Neutrophil (primary cell): Measurements from ENCODE around the gene THOC1.

Source experiments
- H3K27ac ChIP-seq: fragments of 200-600 bp; sonication (generic); 2 replicates; pipeline ENCODE4 v1.5.1; 2016; ENCODE audit warnings: mild to moderate bottlenecking, moderate library complexity
- H3K27me3 ChIP-seq: fragments of 200-600 bp; sonication (generic); 2 replicates; pipeline ENCODE4 v1.6.0; 2016; ENCODE audit warnings: mild to moderate bottlenecking
- H3K36me3 ChIP-seq: fragments of 200-600 bp; sonication (generic); 2 replicates; pipeline ENCODE4 v1.5.1; 2017
- H3K4me1 ChIP-seq, 2 experiments: fragments of 200-600 bp in 1 of 2; sonication (generic) in 1 of 2; 1 replicate in 1 of 2; 2 replicates in 1 of 2; pipeline versions ENCODE4 v1.5.1 to v1.6.1; 2013 to 2016; ENCODE audit warnings: low read depth in 1 of 2, low read length in 1 of 2, mild to moderate bottlenecking in 1 of 2, moderate library complexity in 1 of 2; ENCODE audit not compliant: control insufficient read depth in 1 of 2, insufficient read depth in 1 of 2
- H3K4me3 ChIP-seq, 2 experiments: fragments of 200-600 bp in 1 of 2; sonication (generic) in 1 of 2; 1 replicate in 1 of 2; 2 replicates in 1 of 2; pipeline ENCODE4 v1.5.1; 2013 to 2016; ENCODE audit warnings: low read depth in 1 of 2, low read length in 1 of 2, mild to moderate bottlenecking in 1 of 2, moderate library complexity in 1 of 2
- H3K9me3 ChIP-seq: fragments of 200-600 bp; sonication (generic); 2 replicates; pipeline ENCODE4 v1.5.1; 2016
- TF ChIP-seq, protein P1 (sequence below): fragments of 200-600 bp; sonication (generic); IDR thresholded peaks from 2 replicates; pipeline ENCODE4 v1.5.1; 2016; ENCODE audit warnings: antibody characterized with exemption

THOC1 gene

DNA sequence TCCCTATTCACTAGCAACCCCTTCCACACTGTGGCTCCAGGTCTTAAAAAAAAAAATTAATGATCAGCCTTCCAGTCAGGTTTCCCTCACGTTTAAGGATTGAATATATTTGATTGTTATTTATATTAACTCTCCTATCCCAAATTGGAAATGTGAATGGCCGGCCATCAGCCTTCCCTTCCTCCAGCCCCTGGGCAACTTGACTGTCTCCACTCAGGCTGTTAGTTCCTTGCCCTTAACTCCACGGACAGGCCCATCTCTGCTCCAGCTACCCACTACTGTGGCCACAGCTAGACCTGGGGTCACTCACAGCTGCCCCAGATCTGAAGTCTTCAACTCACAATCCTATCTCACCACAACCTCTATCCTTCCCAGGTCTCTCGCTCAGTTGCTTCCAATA is 39.9 kb downstream of the THOC1 start:
- H3K4me1 ChIP-seq, result no peaks in the 10 kb centered on the region
- no peak overlapping the region for H3K4me3 ChIP-seq
- no peak overlapping the region for H3K27ac ChIP-seq
- no peaks in the 10 kb centered on the region for H3K27me3 ChIP-seq
- TF ChIP-seq, protein P1, sequence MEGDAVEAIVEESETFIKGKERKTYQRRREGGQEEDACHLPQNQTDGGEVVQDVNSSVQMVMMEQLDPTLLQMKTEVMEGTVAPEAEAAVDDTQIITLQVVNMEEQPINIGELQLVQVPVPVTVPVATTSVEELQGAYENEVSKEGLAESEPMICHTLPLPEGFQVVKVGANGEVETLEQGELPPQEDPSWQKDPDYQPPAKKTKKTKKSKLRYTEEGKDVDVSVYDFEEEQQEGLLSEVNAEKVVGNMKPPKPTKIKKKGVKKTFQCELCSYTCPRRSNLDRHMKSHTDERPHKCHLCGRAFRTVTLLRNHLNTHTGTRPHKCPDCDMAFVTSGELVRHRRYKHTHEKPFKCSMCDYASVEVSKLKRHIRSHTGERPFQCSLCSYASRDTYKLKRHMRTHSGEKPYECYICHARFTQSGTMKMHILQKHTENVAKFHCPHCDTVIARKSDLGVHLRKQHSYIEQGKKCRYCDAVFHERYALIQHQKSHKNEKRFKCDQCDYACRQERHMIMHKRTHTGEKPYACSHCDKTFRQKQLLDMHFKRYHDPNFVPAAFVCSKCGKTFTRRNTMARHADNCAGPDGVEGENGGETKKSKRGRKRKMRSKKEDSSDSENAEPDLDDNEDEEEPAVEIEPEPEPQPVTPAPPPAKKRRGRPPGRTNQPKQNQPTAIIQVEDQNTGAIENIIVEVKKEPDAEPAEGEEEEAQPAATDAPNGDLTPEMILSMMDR, result no peak
- H3K9me3 ChIP-seq, result no peaks in the 10 kb centered on the region
- H3K36me3 ChIP-seq, result peaks cover 25% of the 10 kb centered on the region

GRCh38 chr18:227374-227773 is 40.5 kb downstream of the THOC1 start:
- no peak overlapping the region for H3K4me3 ChIP-seq
- H3K36me3 ChIP-seq, result peaks cover 25% of the 10 kb centered on the region
- H3K9me3 ChIP-seq, result no peaks in the 10 kb centered on the region
- TF ChIP-seq, protein P1, result no peak
- no peak overlapping the region for H3K27ac ChIP-seq
- H3K4me1 ChIP-seq, result no peaks in the 10 kb centered on the region
- no peaks in the 10 kb centered on the region for H3K27me3 ChIP-seq

DNA sequence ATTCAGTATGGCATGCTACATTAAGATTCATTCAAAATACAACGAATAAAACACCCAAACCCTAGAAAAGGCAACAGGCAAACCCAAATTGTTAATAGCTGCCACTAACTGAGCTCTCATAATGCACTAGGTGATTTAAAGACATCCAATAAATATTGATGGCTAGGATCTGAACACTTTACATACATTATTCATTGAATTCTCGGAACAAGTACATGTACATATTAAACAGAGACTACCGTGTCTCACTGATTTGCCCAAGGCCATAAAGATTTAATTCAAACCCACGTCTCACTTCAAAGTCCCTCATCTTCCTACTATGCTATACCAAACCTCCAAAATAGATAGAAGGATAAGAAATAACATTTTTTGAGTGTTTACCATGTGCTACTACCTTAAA is 42.1 kb downstream of the THOC1 start:
- Histone ChIP-seq H3K4me1 (no peaks in the 10 kb centered on the region), H3K36me3 (peaks cover 25% of the 10 kb centered on the region)
- TF ChIP-seq, protein P1, result no peak

DNA sequence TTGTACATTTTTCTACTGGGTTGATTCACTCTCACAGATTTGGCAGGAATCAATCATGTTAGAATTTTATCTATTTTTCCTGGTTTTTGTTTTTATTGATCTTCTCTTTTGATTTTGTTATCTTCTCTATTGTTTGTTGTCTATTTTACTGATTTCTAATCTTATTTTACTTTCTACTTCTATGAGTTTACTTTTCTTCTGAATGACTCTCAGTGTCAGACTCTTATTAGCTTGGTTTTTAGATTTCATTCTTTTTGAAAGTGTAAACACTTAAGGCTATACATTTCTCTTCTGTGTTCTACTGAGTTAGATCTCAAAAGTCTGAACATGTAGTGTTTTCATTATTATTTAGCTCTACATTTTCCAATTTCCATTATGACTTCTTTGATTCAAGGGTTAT is 47.1 kb downstream of the THOC1 start:
- Histone ChIP-seq H3K9me3 (no peaks in the 10 kb centered on the region), H3K4me3 (no peak overlapping the region), H3K27me3 (no peaks in the 10 kb centered on the region), H3K4me1 (no peaks in the 10 kb centered on the region), H3K27ac (no peak overlapping the region), H3K36me3 (peaks cover 45% of the 10 kb centered on the region)
- TF ChIP-seq, protein P1, result no peak

More for the DNA sequence above, 42.1 kb downstream of the THOC1 start:
- H3K4me3 ChIP-seq, result no peak overlapping the region
- no peaks in the 10 kb centered on the region for H3K27me3 ChIP-seq
- H3K9me3 ChIP-seq, result no peaks in the 10 kb centered on the region
- H3K27ac ChIP-seq, result no peak overlapping the region

GRCh38 chr18:217532-218336 is 50.1 kb downstream of the THOC1 start:
- no peaks in the 10 kb centered on the region for H3K9me3 ChIP-seq
- no peak overlapping the region for H3K27ac ChIP-seq
- no peaks in the 10 kb centered on the region for H3K27me3 ChIP-seq
- peaks cover 56% of the 10 kb centered on the region for H3K36me3 ChIP-seq
- H3K4me1 ChIP-seq, result no peaks in the 10 kb centered on the region
- H3K4me3 ChIP-seq, result no peak overlapping the region
- TF ChIP-seq, protein P1, result no peak
